ENCODE measurements around the gene TEX11. TPM values are rescaled to one million over a fixed set of nuclear protein-coding genes. Genes with fewer than 3 reads are reported as not detected.
"Not testable (repeated sequence)": the region's sequence is repeated elsewhere in the genome, so short reads cannot be mapped to it uniquely, and the experiment has no call there.

TEX11 gene
- total RNA-seq, 2 donors from 2014 or later = 0.26 to 0.66 TPM

DNA sequence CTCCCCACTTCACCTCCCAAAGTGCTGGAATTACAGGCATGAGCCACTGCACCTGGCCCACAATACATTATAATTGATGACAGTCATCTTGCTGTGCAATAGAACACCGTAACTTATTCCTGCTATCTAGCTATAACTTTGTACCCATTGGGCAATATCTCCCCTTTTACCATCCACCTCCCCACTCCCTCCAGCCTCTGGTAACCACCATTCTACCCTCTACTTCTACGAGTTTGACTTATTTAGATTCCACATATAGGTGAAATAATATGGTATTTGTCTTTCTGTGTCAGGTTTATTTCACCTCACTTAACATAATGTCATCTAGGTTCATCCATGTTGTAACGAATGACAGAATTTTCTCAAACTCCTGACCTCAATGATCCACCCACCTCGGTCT lies 8.2 kb upstream of the TEX11 start:
- WGBS, 2 donors = 72 to 79% methylated on average over 4 of the region's 4 CpGs
- Histone ChIP-seq H3K9me3 (no peaks in the 10 kb centered on the region), H3K4me1 (no peaks in the 10 kb centered on the region), H3K27me3 (no peaks in the 10 kb centered on the region), H3K4me3 (no peak overlapping the region), H3K27ac (no peak overlapping the region), H3K36me3 (replicated peaks in 1 of 2; ENCODE audit: insufficient read depth in 1 of 2, low read depth in 2 of 2) (no peaks in the 10 kb centered on the region)
- DNase-seq (no peak), ATAC-seq (no peak)
- TF ChIP-seq, protein P1, sequence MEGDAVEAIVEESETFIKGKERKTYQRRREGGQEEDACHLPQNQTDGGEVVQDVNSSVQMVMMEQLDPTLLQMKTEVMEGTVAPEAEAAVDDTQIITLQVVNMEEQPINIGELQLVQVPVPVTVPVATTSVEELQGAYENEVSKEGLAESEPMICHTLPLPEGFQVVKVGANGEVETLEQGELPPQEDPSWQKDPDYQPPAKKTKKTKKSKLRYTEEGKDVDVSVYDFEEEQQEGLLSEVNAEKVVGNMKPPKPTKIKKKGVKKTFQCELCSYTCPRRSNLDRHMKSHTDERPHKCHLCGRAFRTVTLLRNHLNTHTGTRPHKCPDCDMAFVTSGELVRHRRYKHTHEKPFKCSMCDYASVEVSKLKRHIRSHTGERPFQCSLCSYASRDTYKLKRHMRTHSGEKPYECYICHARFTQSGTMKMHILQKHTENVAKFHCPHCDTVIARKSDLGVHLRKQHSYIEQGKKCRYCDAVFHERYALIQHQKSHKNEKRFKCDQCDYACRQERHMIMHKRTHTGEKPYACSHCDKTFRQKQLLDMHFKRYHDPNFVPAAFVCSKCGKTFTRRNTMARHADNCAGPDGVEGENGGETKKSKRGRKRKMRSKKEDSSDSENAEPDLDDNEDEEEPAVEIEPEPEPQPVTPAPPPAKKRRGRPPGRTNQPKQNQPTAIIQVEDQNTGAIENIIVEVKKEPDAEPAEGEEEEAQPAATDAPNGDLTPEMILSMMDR (IDR thresholded peaks at IDR 0.05) = no peak
- no peak for TF ChIP-seq POLR2A (IDR thresholded peaks at IDR 0.05)
- intact Hi-C loops (cut with DNase I) = no loop called here

- TF ChIP-seq POLR2A (IDR thresholded peaks at IDR 0.05) = no peak
- TF ChIP-seq, protein P1 (IDR thresholded peaks at IDR 0.05) = no peak
- Histone ChIP-seq H3K4me3 (no peak overlapping the region), H3K27ac (no peak overlapping the region), H3K27me3 (no peaks in the 10 kb centered on the region), H3K4me1 (no peaks in the 10 kb centered on the region), H3K36me3 (replicated peaks in 1 of 2; ENCODE audit: insufficient read depth in 1 of 2, low read depth in 2 of 2) (no peaks in the 10 kb centered on the region), H3K9me3 (no peaks in the 10 kb centered on the region)
- 89 to 90% methylated on average over 11 of the region's 11 CpGs for WGBS, 2 donors
- no peak for ATAC-seq
- no peak for DNase-seq
- intact Hi-C loops (cut with DNase I) = no loop called here
Observed at GRCh38 chrX:70907900-70908299, 611 bp downstream of the TEX11 start.

GRCh38 chrX:70901465-70901864 lies 7.0 kb downstream of the TEX11 start:
- no peak for ATAC-seq
- no peaks in the 10 kb centered on the region for H3K27me3 ChIP-seq
- WGBS, 2 donors = 37 to 61% methylated on average over 2 to 4 of the region's 7 CpGs

GRCh38 chrX:70890441-70890840 lies 18.1 kb downstream of the TEX11 start:
- WGBS, 2 donors = 10% methylated on average over 2 of the region's 6 CpGs; no CpG with 5 or more reads in 1 of the 2 donors
- H3K27me3 ChIP-seq; H3K36me3 ChIP-seq (replicated peaks in 1 of 2; ENCODE audit: insufficient read depth in 1 of 2, low read depth in 2 of 2); H3K9me3 ChIP-seq; intact Hi-C loops (cut with DNase I); H3K4me3 ChIP-seq; DNase-seq; H3K4me1 ChIP-seq; H3K27ac ChIP-seq; ATAC-seq: not testable (repeated sequence)

More at GRCh38 chrX:70901465-70901864, 7.0 kb downstream of the TEX11 start:
- TF ChIP-seq POLR2A (IDR thresholded peaks at IDR 0.05) = no peak
- TF ChIP-seq, protein P1 (IDR thresholded peaks at IDR 0.05) = no peak
- H3K4me3 ChIP-seq = no peak overlapping the region
- H3K27ac ChIP-seq = no peak overlapping the region
- H3K36me3 ChIP-seq (replicated peaks in 1 of 2; ENCODE audit: insufficient read depth in 1 of 2, low read depth in 2 of 2) = no peaks in the 10 kb centered on the region
- no peaks in the 10 kb centered on the region for H3K9me3 ChIP-seq
- no peak for DNase-seq
- intact Hi-C loops (cut with DNase I) = no loop called here
- no peaks in the 10 kb centered on the region for H3K4me1 ChIP-seq

GRCh38 chrX:70878902-70879301 lies 29.6 kb downstream of the TEX11 start:
- H3K36me3 ChIP-seq (replicated peaks in 1 of 2; ENCODE audit: insufficient read depth in 1 of 2, low read depth in 2 of 2) = no peaks in the 10 kb centered on the region
- intact Hi-C loops (cut with DNase I) = no loop called here
- 75 to 86% methylated on average over 2 of the region's 2 CpGs for WGBS, 2 donors

More at GRCh38 chrX:70878902-70879301, 29.6 kb downstream of the TEX11 start:
- H3K27ac ChIP-seq = no peak overlapping the region
- no peaks in the 10 kb centered on the region for H3K4me1 ChIP-seq
- H3K9me3 ChIP-seq = no peaks in the 10 kb centered on the region
- H3K27me3 ChIP-seq = no peaks in the 10 kb centered on the region
- no peak for TF ChIP-seq POLR2A (IDR thresholded peaks at IDR 0.05)
- TF ChIP-seq, protein P1 (IDR thresholded peaks at IDR 0.05) = no peak
- DNase-seq = no peak
- H3K4me3 ChIP-seq = no peak overlapping the region
- no peak for ATAC-seq

Data from body of pancreas (tissue), 4 donors.